Calu3 (cell line): Measurements from ENCODE around the gene NHERF1. TPM values are rescaled to one million over a fixed set of nuclear protein-coding genes. Genes with fewer than 3 reads are reported as not detected.

Source experiments
- BruUV-seq: library from RNA; stranded (reverse); fragments of 400-500 nt; replicated peaks from 2 replicates; lab custom pipeline; 2021; lab: Mats Ljungman, UMichigan
- CTCF ChIA-PET: fragments of 300-600 bp; sonication (Branson Sonifier 250); formaldehyde crosslinking; loops from one replicate; lab custom pipeline; 2022; ENCODE audit warnings: antibody characterized with exemption; lab: Charles Lee
- DNase-seq: peaks from one replicate; pipeline ENCODE4 v3.0.0; 2022
- H3K27ac Mint-ChIP-seq: one replicate; pipeline ENCODE4 v1.8.0; 2022; ENCODE audit warnings: mixed read lengths; ENCODE audit not compliant: unreplicated experiment
- H3K27me3 Mint-ChIP-seq: one replicate; pipeline ENCODE4 v1.8.0; 2022; ENCODE audit warnings: mixed read lengths; ENCODE audit not compliant: unreplicated experiment
- H3K36me3 Mint-ChIP-seq: one replicate; pipeline ENCODE4 v1.8.0; 2022; ENCODE audit warnings: mild to moderate bottlenecking, moderate library complexity, mixed read lengths; ENCODE audit not compliant: insufficient read depth, unreplicated experiment
- H3K4me1 Mint-ChIP-seq: one replicate; pipeline ENCODE4 v1.8.0; 2022; ENCODE audit warnings: mild to moderate bottlenecking, low read depth, mixed read lengths; ENCODE audit not compliant: unreplicated experiment
- H3K4me3 Mint-ChIP-seq: one replicate; pipeline ENCODE4 v1.8.0; 2022; ENCODE audit warnings: mild to moderate bottlenecking, low read depth, moderate library complexity, mixed read lengths; ENCODE audit not compliant: unreplicated experiment
- H3K9me3 Mint-ChIP-seq: one replicate; pipeline ENCODE4 v1.8.0; 2022; ENCODE audit warnings: low read depth, mixed read lengths; ENCODE audit not compliant: unreplicated experiment
- CTCF ChIP-seq: fragments of 200-600 bp; IDR thresholded peaks from one replicate; pipeline ENCODE4 v1.8.0; 2022; ENCODE audit warnings: antibody characterized with exemption; ENCODE audit not compliant: unreplicated experiment
- intact Hi-C: fragments of 100-400 bp; cut with micrococcal nuclease; formaldehyde crosslinking; loops from one replicate; pipeline ENCODE4 v1.10.0; 2022; ENCODE audit not compliant: unreplicated experiment
- total RNA-seq: library from RNA; stranded (reverse); gene quantifications from 2 replicates; pipeline ENCODE4 v1.2.3, GENCODE V29; 2022

NHERF1 gene
- total RNA-seq, 1 experiment from 2014 or later: 114 TPM

- peaks cover 56% of the 10 kb centered on the region for H3K27me3 Mint-ChIP-seq
- no peak overlapping the region for H3K27ac Mint-ChIP-seq
- H3K4me3 Mint-ChIP-seq: peak overlapping the region; percentile 44
- intact Hi-C loops: loop anchor here (1.0 kb wide), 1 partner anchor 80 kb away; no protein-coding TSS in a partner anchor
- peak; percentile 38 for DNase-seq
- H3K9me3 Mint-ChIP-seq: no peaks in the 10 kb centered on the region
- CTCF ChIA-PET: interaction anchor here (0.7 to 4.0 kb wide), 6 partner anchors 22 to 150 kb away, joined by 3 to 102 read pairs (median 3); no protein-coding TSS in a partner anchor
- no TSS peak for BruUV-seq
- no peaks in the 10 kb centered on the region for H3K36me3 Mint-ChIP-seq
- H3K4me1 Mint-ChIP-seq: peaks cover 18% of the 10 kb centered on the region
- peak; percentile 33 for TF ChIP-seq CTCF
These were observed 11.0 kb upstream of the NHERF1 start for GRCh38 chr17:74737299-74738050.

- intact Hi-C loops: no loop called here
- Mint-ChIP-seq H3K27ac (no peak overlapping the region), H3K27me3 (peaks cover 64% of the 10 kb centered on the region), H3K4me3 (no peak overlapping the region), H3K4me1 (peaks cover 18% of the 10 kb centered on the region), H3K36me3 (no peaks in the 10 kb centered on the region), H3K9me3 (no peaks in the 10 kb centered on the region)
- DNase-seq: no peak
- BruUV-seq: no TSS peak
- TF ChIP-seq CTCF: no peak
- CTCF ChIA-PET: interaction anchor here (0.8 to 4.0 kb wide), 4 partner anchors 21 to 135 kb away, joined by 3 to 102 read pairs (median 4); no protein-coding TSS in a partner anchor
These were observed 10.1 kb upstream of the NHERF1 start for GRCh38 chr17:74738051-74738996.

GRCh38 chr17:74739227-74739831, 9.1 kb upstream of the NHERF1 start:
- intact Hi-C loops: no loop called here
- Mint-ChIP-seq H3K27ac (no peak overlapping the region), H3K9me3 (no peaks in the 10 kb centered on the region), H3K4me3 (no peak overlapping the region), H3K36me3 (peaks cover 5% of the 10 kb centered on the region), H3K4me1 (peaks cover 25% of the 10 kb centered on the region), H3K27me3 (peaks cover 74% of the 10 kb centered on the region)
- no peak for TF ChIP-seq CTCF
- DNase-seq: no peak
- no TSS peak for BruUV-seq
- CTCF ChIA-PET: interaction anchor here (4.0 kb wide), 1 partner anchor 81 kb away, joined by 102 read pairs; no protein-coding TSS in a partner anchor

GRCh38 chr17:74740173-74740572, 8.3 kb upstream of the NHERF1 start:
- Mint-ChIP-seq H3K4me3 (no peak overlapping the region), H3K4me1 (peaks cover 32% of the 10 kb centered on the region), H3K27ac (no peak overlapping the region), H3K36me3 (peaks cover 5% of the 10 kb centered on the region), H3K27me3 (peaks cover 76% of the 10 kb centered on the region), H3K9me3 (no peaks in the 10 kb centered on the region)
- BruUV-seq: no TSS peak
- CTCF ChIA-PET: no interaction called here
- intact Hi-C loops: no loop called here
- no peak for TF ChIP-seq CTCF
- no peak for DNase-seq
